Right atrium auricular region (tissue), 2 donors: Measurements from ENCODE around the gene FNDC11. TPM values are rescaled to one million over a fixed set of nuclear protein-coding genes. Genes with fewer than 3 reads are reported as not detected.

Experiments
- DNase-seq: peaks from one replicate; pipeline ENCODE4 v3.0.0-alpha.2; 2019; ENCODE audit warnings: low spot score
- H3K27ac ChIP-seq, 2 donors: fragments of 200-600 bp; sonication (generic); 1 replicate in 1 of 2; 2 replicates in 1 of 2; pipeline ENCODE4 v1.5.1; 2016 to 2019
- H3K27me3 ChIP-seq, 2 donors: fragments of 200-600 bp; sonication (generic); one replicate each; pipeline versions ENCODE4 v1.5.1 to v1.6.0; 2017 to 2019
- H3K36me3 ChIP-seq: fragments of 200-600 bp; sonication (generic); one replicate; pipeline ENCODE4 v1.5.1; 2016
- H3K4me1 ChIP-seq, 2 donors: fragments of 200-600 bp; sonication (generic); one replicate each; pipeline versions ENCODE4 v1.5.1 to v1.6.0; 2017 to 2019
- H3K4me3 ChIP-seq, 2 donors: fragments of 200-600 bp; sonication (generic); 1 replicate in 1 of 2; 2 replicates in 1 of 2; pipeline ENCODE4 v1.5.1; 2017 to 2019; ENCODE audit warnings: mild to moderate bottlenecking in 1 of 2, moderate library complexity in 1 of 2
- H3K9me3 ChIP-seq, 2 donors: fragments of 200-600 bp; sonication (generic); one replicate each; pipeline ENCODE4 v1.5.1; 2019
- total RNA-seq, 2 donors: library from RNA; depleted of rRNA; stranded (reverse); fragments of >200 nt; gene quantifications; one replicate each; pipeline ENCODE4 v1.1.0, GENCODE V29; 2016
- TF ChIP-seq, protein P1 (sequence below), 2 donors: fragments of 200-600 bp; sonication (generic); IDR thresholded peaks; one replicate each; pipeline ENCODE4 v1.5.1; 2019; ENCODE audit warnings: antibody characterized with exemption in 2 of 2

FNDC11 gene
- total RNA-seq, 2 donors from 2014 or later: not detected

GRCh38 chr20:63546956-63547724, 6.8 kb upstream of the FNDC11 start:
- Histone ChIP-seq H3K27ac (no peak overlapping the region), H3K36me3 (no peaks in the 10 kb centered on the region), H3K4me1 (no peaks in the 10 kb centered on the region), H3K27me3 (no peaks in the 10 kb centered on the region), H3K4me3 (no peak overlapping the region), H3K9me3 (no peaks in the 10 kb centered on the region)
- DNase-seq: no peak
- TF ChIP-seq, protein P1, sequence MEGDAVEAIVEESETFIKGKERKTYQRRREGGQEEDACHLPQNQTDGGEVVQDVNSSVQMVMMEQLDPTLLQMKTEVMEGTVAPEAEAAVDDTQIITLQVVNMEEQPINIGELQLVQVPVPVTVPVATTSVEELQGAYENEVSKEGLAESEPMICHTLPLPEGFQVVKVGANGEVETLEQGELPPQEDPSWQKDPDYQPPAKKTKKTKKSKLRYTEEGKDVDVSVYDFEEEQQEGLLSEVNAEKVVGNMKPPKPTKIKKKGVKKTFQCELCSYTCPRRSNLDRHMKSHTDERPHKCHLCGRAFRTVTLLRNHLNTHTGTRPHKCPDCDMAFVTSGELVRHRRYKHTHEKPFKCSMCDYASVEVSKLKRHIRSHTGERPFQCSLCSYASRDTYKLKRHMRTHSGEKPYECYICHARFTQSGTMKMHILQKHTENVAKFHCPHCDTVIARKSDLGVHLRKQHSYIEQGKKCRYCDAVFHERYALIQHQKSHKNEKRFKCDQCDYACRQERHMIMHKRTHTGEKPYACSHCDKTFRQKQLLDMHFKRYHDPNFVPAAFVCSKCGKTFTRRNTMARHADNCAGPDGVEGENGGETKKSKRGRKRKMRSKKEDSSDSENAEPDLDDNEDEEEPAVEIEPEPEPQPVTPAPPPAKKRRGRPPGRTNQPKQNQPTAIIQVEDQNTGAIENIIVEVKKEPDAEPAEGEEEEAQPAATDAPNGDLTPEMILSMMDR (IDR thresholded peaks at IDR 0.05): no peak

GRCh38 chr20:63547725-63548480, 6.1 kb upstream of the FNDC11 start, which contains the start of gene SRMS:
TSS of gene SRMS (minus strand) at chr20:63547749. CDS start at chr20:63547463, 286 bp downstream.
- Histone ChIP-seq H3K36me3 (no peaks in the 10 kb centered on the region), H3K4me3 (no peak within 1 kb of the TSS), H3K9me3 (no peaks in the 10 kb centered on the region), H3K27me3 (no peaks in the 10 kb centered on the region), H3K4me1 (peaks cover 0 to 1% of the 10 kb centered on the region in 2 donors), H3K27ac (no peak within 1 kb of the TSS)
- DNase-seq: no peak
- TF ChIP-seq, protein P1 (IDR thresholded peaks at IDR 0.05): no peak

GRCh38 chr20:63548542-63548941, 5.4 kb upstream of the FNDC11 start:
- Histone ChIP-seq H3K36me3 (no peaks in the 10 kb centered on the region), H3K4me1 (peaks cover 0 to 8% of the 10 kb centered on the region in 2 donors), H3K9me3 (no peaks in the 10 kb centered on the region), H3K27ac (no peak overlapping the region), H3K4me3 (no peak overlapping the region), H3K27me3 (no peaks in the 10 kb centered on the region)
- TF ChIP-seq, protein P1 (IDR thresholded peaks at IDR 0.05): no peak
- DNase-seq: no peak

DNA sequence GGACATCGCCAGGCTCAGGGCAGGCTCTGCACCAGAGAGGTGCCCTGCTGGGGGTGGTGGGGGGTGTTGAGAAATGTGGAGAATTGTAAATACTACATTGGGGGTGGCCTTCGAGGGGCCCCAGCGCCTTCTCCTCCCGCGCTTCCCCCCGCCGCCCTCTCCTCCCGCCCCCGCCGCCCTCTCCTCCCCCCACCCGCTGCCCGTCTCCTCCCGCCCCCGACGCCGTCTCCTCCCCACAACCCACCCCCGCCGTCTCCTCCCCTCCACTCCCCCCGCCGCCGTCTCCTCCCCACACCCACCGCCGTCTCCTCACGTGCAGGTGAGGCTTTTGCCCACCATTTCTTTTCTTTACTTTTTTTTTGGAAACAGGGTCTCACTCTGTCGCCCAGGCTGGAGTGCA, 4.9 kb upstream of the FNDC11 start:
- DNase-seq: no peak
- Histone ChIP-seq H3K27me3 (no peaks in the 10 kb centered on the region), H3K4me3 (no peak overlapping the region), H3K4me1 (peaks cover 0 to 12% of the 10 kb centered on the region in 2 donors), H3K27ac (no peak overlapping the region), H3K36me3 (no peaks in the 10 kb centered on the region), H3K9me3 (no peaks in the 10 kb centered on the region)
- TF ChIP-seq, protein P1 (IDR thresholded peaks at IDR 0.05): no peak

GRCh38 chr20:63549679-63550282, 4.2 kb upstream of the FNDC11 start:
- no peaks in the 10 kb centered on the region for H3K27me3 ChIP-seq
- H3K4me3 ChIP-seq: no peak overlapping the region
- TF ChIP-seq, protein P1 (IDR thresholded peaks at IDR 0.05): no peak
- no peaks in the 10 kb centered on the region for H3K36me3 ChIP-seq
- no peak for DNase-seq
- H3K4me1 ChIP-seq: peaks cover 0 to 19% of the 10 kb centered on the region in 2 donors
- H3K27ac ChIP-seq: no peak overlapping the region
- no peaks in the 10 kb centered on the region for H3K9me3 ChIP-seq
